ENCODE results near the gene IFNA16. TPM values are rescaled to one million over a fixed set of nuclear protein-coding genes. Genes with fewer than 3 reads are reported as not detected.
"Not testable (repeated sequence)": the region's sequence is repeated elsewhere in the genome, so short reads cannot be mapped to it uniquely, and the experiment has no call there.

The IFNA16 gene
- total RNA-seq, 1 donor from 2014 or later, result not detected

DNA sequence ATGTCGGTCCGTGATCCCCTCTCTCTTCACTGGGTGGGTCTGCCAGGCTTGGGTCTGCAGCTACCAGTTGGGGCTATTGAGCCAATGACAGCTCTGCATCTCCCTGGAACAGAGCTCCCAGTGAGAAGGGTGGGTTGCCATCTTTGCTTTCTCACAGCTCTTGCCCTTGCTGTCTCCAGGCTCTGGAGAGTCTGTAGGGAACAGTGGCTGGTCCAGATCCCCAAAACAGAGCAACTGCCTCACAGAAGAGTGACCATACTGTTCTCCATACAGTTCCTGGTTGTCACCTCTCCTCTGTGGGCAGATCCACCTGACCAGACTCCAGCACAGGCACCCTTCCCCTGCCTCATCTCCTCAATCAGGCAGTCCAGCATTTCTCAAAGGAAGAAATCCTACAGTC is 16.1 kb upstream of the IFNA16 start:
- no peak overlapping the region for H3K27ac Mint-ChIP-seq
- no peak overlapping the region for H3K4me3 Mint-ChIP-seq
- no peaks in the 10 kb centered on the region for H3K9me3 Mint-ChIP-seq
- no peak for DNase-seq (ENCODE audit: low spot score in 2 of 2, unreplicated experiment in 2 of 2)
- H3K36me3 Mint-ChIP-seq, result no peaks in the 10 kb centered on the region
- TF ChIP-seq, protein P1, sequence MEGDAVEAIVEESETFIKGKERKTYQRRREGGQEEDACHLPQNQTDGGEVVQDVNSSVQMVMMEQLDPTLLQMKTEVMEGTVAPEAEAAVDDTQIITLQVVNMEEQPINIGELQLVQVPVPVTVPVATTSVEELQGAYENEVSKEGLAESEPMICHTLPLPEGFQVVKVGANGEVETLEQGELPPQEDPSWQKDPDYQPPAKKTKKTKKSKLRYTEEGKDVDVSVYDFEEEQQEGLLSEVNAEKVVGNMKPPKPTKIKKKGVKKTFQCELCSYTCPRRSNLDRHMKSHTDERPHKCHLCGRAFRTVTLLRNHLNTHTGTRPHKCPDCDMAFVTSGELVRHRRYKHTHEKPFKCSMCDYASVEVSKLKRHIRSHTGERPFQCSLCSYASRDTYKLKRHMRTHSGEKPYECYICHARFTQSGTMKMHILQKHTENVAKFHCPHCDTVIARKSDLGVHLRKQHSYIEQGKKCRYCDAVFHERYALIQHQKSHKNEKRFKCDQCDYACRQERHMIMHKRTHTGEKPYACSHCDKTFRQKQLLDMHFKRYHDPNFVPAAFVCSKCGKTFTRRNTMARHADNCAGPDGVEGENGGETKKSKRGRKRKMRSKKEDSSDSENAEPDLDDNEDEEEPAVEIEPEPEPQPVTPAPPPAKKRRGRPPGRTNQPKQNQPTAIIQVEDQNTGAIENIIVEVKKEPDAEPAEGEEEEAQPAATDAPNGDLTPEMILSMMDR (IDR thresholded peaks at IDR 0.05; ENCODE audit: unreplicated experiment), result no peak
- peaks cover 19% of the 10 kb centered on the region for H3K27me3 Mint-ChIP-seq (ENCODE audit: low read depth)
- peaks cover 1% of the 10 kb centered on the region for H3K4me1 Mint-ChIP-seq

DNA sequence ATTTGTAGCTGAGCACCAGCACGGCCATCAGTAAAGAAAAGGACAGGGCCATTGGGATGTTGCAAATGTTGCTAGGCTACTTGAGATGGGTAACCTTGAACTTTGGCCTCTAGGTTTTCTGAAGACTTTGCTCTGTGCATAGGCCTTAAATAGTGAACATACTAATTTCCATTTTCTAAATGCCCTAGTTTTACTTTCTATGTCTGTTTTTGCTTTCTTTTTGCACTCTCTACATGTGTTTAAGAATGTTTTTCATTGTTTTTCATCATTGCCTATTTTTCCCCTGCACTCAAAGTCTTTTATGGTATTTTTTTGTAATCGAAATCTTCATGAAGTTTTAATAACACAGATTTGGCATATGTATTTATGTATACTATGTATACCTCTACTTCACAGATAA is 11.0 kb upstream of the IFNA16 start, which contains the start of gene IFNA17:
Gene IFNA17 (minus strand): TSS at position 101 of the 400 bp plus-strand sequence. CDS start 49 bp downstream, at position 52.
- no peaks in the 10 kb centered on the region for H3K9me3 Mint-ChIP-seq
- no peak within 1 kb of the TSS for H3K4me3 Mint-ChIP-seq
- H3K4me1 Mint-ChIP-seq, result no peaks in the 10 kb centered on the region
- no peaks in the 10 kb centered on the region for H3K36me3 Mint-ChIP-seq
- no peak within 1 kb of the TSS for H3K27ac Mint-ChIP-seq
- peaks cover 14% of the 10 kb centered on the region for H3K27me3 Mint-ChIP-seq (ENCODE audit: low read depth)
- DNase-seq (ENCODE audit: low spot score in 2 of 2, unreplicated experiment in 2 of 2), result no peak
- TF ChIP-seq, protein P1 (IDR thresholded peaks at IDR 0.05; ENCODE audit: unreplicated experiment), result no peak

DNA sequence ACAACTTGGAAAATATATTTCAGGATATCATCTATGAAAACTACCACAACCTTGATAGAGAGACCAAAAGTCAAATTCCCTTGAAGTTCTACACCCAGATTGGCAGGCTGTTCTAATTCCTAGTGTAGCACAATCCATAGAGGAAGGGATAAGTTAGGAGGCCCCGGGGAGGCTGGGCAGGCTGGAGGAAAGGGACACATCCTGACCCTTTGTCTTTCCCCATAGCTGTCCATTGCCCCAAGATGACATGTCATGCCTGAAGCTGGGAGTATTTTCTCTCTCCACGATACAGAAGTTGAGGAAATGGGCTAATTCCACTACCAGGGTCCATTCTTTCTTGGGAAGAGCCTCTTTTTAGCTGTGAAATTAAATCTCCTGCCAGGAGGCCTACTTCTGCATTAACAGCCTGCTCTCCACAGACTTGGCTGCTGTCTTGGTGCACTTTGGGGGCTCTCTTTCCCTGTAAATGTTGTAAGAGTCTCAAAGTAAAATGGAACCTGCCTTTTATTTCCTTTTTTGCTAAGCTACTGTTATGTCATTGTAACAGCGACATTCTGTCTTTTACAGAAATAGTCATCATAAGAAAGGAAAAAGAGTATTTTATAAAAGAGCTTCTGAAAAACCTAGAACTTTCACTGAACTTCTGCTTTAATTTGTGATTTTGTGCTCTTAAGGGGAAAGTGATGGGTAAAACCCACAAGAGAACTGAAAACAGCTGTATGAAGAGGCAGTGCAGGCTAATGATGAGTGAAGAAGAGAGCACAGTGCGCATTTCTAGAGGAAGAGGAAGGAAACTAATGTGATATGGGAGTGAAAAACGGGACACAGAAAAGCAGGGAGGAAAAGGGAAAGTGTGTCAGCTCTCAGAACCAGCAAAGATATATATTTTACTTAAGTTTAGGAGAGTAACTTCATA is 3.4 kb downstream of the IFNA16 start:
- not testable (repeated sequence) for DNase-seq (ENCODE audit: low spot score in 2 of 2, unreplicated experiment in 2 of 2); H3K9me3 Mint-ChIP-seq

DNA sequence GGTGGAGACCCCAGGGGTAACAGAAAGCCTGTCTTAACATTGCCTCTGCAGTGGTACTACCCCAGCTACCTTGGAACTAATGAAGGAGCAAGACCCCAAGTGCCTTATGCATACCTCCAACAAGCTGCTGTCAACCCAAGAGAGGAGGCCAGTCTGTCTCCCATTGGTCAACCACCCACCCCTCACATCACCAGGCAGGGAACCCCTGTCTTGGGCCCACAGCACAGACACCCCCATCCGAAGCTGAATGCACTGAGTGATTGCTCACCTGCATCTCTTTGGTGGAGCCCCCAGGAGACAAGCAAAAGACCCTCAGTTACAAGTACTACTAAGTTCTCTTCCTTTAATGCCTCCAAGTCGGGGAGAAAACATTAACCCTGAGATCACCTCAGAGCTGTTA is 5.0 kb downstream of the IFNA16 start:
- peak in 1 of 2 experiments; percentile 25 for DNase-seq (ENCODE audit: low spot score in 2 of 2, unreplicated experiment in 2 of 2)
- not testable (repeated sequence) for H3K36me3 Mint-ChIP-seq, H3K9me3 Mint-ChIP-seq, H3K4me3 Mint-ChIP-seq, H3K27ac Mint-ChIP-seq, H3K4me1 Mint-ChIP-seq
- H3K27me3 Mint-ChIP-seq (ENCODE audit: low read depth), result peaks cover 15% of the 10 kb centered on the region

More for the DNA sequence above, 3.4 kb downstream of the IFNA16 start:
- H3K36me3 Mint-ChIP-seq, H3K27ac Mint-ChIP-seq, H3K4me3 Mint-ChIP-seq, H3K4me1 Mint-ChIP-seq: not testable (repeated sequence)
- H3K27me3 Mint-ChIP-seq (ENCODE audit: low read depth), result peaks cover 21% of the 10 kb centered on the region

DNA sequence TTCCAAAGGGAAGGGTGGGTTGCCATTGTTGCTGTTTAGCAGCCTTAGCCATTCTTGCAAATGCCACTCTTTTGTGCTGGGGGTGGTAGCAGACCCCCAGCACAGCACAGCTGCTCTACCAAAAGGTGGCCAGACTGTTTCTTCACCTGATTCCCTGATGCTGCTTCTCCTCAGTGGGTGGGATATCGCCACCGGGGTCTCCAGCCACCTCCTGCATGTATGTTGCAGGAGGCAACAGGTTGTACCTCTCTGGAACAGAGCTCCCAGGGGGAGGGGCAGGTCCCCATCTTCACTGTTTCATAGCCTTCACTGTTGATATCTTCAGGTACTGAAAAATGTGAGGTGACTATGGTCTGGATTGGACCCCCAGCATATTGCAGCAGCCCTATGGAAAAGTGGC is 6.3 kb downstream of the IFNA16 start:
- not testable (repeated sequence) for H3K27ac Mint-ChIP-seq; H3K9me3 Mint-ChIP-seq; H3K36me3 Mint-ChIP-seq; H3K4me1 Mint-ChIP-seq; DNase-seq (ENCODE audit: low spot score in 2 of 2, unreplicated experiment in 2 of 2); H3K4me3 Mint-ChIP-seq
- H3K27me3 Mint-ChIP-seq (ENCODE audit: low read depth), result peaks cover 16% of the 10 kb centered on the region

DNA sequence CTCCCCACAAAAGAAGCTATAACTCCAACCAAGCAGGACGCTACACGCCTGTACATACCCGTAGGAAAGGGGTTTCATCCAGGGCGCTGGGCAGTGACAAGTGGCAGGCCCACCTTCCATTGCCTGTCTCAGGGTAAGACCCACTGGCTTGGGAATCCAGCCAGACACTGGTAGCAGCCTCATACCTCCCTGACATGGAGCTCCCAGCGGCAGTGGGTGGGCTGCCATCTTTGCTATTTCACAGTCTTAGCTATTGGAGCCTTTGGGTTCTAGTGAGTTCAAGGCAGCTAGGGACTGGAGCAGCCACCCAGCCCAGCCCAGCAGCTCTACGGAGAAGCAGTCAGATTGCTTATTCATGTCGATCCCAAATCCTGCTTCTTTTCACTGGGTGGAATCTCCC is 6.8 kb downstream of the IFNA16 start:
- TF ChIP-seq, protein P1 (IDR thresholded peaks at IDR 0.05; ENCODE audit: unreplicated experiment), result no peak
- H3K27ac Mint-ChIP-seq, result no peak overlapping the region
- H3K9me3 Mint-ChIP-seq, result no peaks in the 10 kb centered on the region
- H3K27me3 Mint-ChIP-seq (ENCODE audit: low read depth), result peaks cover 15% of the 10 kb centered on the region
- no peaks in the 10 kb centered on the region for H3K36me3 Mint-ChIP-seq
- H3K4me1 Mint-ChIP-seq, result no peaks in the 10 kb centered on the region
- DNase-seq (ENCODE audit: low spot score in 2 of 2, unreplicated experiment in 2 of 2), result peak in 1 of 2 experiments; percentile 20
- no peak overlapping the region for H3K4me3 Mint-ChIP-seq

DNA sequence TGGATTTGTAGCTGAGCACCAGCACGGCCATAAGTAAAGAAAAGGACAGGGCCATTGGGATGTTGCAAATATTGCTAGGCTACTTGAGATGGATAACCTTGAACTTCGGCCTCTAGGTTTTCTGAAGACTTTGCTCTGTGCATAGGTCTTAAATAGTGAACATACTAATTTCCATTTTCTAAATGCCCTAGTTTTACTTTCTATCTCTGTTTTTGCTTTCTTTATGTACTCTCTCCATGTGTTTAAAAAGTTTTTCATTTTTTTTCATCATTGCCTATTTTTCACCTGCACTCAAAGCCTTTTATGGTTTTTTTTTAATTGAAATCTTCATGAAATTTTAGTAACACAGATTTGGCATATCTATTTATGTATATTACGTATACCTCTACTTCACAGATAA is 10.1 kb downstream of the IFNA16 start, which contains the start of gene IFNA10:
Gene IFNA10 (minus strand): TSS at position 101 of the 400 bp plus-strand sequence. CDS start 46 bp downstream, at position 55.
- H3K4me3 Mint-ChIP-seq, result not testable (repeated sequence)

More for the DNA sequence above, 10.1 kb downstream of the IFNA16 start, which contains the start of gene IFNA10:
- peaks cover 22% of the 10 kb centered on the region for H3K27me3 Mint-ChIP-seq (ENCODE audit: low read depth)
- DNase-seq (ENCODE audit: low spot score in 2 of 2, unreplicated experiment in 2 of 2); H3K36me3 Mint-ChIP-seq; H3K4me1 Mint-ChIP-seq; H3K27ac Mint-ChIP-seq: not testable (repeated sequence)
- peaks cover 10% of the 10 kb centered on the region for H3K9me3 Mint-ChIP-seq

Measured in mesothelial cell of epicardium (in vitro differentiated cells).